HG02943 (cell line): ENCODE measurements around the gene CCL11.

Source experiments
- ATAC-seq: cut with Tn5 transposase; IDR thresholded peaks from one replicate; pipeline ENCODE4 v1.9.1; 2021; ENCODE audit warnings: mild to moderate bottlenecking, low read depth, moderate library complexity; ENCODE audit not compliant: unreplicated experiment

CCL11 gene

DNA sequence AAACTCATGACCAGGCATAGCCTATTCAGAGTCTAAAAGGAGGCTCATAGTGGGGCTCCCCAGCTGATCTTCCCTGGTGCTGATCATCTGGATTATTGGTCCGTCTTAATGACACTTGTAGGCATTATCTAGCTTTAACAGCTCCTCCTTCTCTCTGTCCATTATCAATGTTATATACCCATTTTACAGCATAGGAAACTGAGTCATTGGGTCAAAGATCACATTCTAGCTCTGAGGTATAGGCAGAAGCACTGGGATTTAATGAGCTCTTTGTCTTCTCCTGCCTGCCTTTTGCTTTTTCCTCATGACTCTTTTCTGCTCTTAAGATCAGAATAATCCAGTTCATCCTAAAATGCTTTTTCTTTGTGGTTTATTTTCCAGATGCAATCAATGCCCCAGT, 29.7 kb upstream of the CCL11 start:
- ATAC-seq: no peak

- no peak for ATAC-seq
Observed at GRCh38 chr17:34257299-34257985, 28.1 kb upstream of the CCL11 start.

DNA sequence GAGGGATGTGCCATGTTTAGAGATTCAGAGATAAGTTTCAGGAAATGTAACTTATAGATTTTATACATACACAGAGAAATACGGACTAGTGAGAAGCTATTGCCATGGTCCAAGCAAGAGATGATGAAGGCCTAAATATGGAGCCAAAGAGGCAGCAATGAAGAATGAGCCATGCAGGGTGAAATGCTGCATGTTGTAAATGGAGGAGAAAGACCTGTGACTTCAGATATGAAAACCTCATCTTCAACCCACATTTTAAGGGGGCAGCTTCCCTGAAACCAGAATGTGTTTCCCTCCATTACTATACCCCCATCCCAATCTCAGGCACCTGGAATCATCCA, 27.6 kb upstream of the CCL11 start:
- no peak for ATAC-seq

GRCh38 chr17:34259146-34259545, 26.4 kb upstream of the CCL11 start:
- no peak for ATAC-seq

- no peak for ATAC-seq
Observed at GRCh38 chr17:34260861-34261260, 24.7 kb upstream of the CCL11 start.

- ATAC-seq: no peak
Observed at GRCh38 chr17:34261568-34262337, 23.8 kb upstream of the CCL11 start.

DNA sequence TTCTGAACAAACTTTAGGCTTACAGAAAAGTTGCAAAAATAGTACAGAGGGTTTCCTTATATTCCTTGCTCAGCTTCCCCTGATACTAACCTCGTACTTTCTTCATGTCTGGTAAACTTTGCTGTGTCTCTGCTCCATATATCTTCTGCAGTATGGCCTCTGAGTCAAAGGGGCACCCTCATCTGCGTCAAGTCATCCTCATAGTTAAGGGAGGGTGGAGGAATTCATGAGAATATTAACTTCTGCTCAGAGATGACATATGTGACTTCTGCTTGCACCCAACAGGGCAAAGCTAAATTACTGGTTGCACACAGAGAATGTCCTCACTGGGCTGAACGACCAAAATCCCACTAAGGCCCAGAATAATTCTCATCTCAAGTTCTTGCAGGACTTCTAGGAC, 19.8 kb upstream of the CCL11 start:
- ATAC-seq: no peak

GRCh38 chr17:34269969-34270368, 15.6 kb upstream of the CCL11 start, which contains the start of gene CCL7:
CCL7 (plus strand) TSS chr17:34270221; CDS start chr17:34270291, 70 bp downstream.
- ATAC-seq: no peak

DNA sequence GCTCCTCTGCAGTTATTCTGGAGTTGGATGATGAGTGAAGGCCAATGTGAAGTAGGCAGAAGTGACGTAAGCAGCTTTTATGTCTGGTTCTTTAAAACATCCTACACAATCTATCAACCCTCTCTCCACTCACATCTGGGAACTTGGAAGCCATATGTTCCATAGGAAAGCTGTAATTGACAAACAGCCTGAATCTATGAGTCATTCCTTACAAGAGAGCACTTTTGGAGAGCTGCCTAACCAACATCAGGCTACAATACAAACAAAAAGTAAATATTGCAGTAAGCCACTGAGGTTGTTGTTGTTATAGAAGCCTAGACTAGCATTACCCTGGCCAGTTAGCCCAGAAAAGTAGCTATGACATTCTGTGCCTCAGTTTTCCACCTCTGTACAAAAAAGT, 9.7 kb upstream of the CCL11 start:
- ATAC-seq: no peak

DNA sequence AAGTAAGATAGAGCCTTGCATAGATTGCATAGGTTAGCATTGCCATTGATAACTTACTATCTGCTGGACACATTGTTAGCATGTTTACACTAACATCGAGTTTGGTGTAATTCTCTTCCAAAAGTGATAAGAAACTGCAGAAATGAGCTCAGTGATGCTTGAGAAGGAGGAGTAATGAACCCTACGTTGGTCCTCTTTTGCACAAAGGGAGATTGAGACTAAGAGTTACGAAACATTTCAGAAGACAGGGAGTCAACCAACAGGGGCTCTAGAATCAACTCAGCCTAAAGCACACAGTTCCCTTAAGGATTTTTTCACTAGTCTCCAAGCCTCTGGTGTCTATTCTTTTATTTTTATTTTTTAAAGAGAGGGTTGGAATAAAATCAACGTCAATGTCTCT, 8.7 kb upstream of the CCL11 start:
- ATAC-seq: no peak

DNA sequence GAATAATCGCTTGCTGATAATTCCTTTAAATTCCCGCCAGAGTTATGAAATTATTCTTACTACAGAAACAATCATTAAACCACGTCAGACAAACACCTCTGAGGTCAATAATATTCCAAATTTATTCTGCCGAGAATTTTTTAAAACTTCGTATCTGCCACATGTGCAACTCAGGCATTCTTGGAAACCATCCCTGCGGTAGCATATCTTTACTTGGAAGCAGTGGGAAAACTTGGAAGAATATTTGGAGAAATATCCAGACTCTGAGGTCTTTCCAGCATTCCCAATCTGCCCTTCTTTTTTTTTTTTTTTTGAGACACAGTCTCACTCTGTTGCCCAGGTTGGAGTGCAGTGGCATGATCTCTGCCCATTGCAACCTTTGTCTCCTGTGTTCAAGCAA, 2.0 kb upstream of the CCL11 start:
- no peak for ATAC-seq

DNA sequence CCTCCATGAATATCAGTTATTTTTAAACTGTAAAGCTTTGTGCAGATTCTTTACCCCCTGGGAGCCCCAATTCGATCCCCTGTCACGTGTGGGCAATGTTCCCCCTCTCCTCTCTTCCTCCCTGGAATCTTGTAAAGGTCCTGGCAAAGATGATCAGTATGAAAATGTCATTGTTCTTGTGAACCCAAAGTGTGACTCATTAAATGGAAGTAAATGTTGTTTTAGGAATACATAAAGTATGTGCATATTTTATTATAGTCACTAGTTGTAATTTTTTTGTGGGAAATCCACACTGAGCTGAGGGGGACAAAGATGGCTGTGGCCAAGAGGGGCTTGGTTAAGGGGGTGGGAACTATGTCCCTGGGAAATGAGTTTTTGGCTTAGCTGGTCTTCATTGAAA, 2.3 kb downstream of the CCL11 start:
- no peak for ATAC-seq

DNA sequence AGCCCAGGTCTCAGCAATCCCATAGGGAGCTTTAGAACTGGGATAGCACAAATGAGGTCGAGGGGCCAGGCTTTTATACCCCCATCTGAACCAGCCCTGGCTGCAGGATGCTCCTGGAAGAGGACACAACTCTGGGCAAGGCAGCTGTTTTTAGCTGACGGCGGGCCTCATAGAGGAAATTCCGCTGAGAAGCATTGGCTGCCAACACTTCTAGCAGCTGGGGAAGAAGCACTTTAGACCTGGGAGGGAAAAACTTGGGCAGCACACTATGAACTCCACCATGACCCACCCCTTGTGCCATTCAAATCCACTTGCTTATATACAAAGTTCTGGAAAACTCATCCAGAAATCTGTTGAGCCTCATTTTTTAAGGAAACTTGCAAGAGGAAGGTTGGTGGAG, 5.0 kb downstream of the CCL11 start:
- no peak for ATAC-seq

- ATAC-seq: no peak
Observed at GRCh38 chr17:34291721-34292348, 6.3 kb downstream of the CCL11 start.

DNA sequence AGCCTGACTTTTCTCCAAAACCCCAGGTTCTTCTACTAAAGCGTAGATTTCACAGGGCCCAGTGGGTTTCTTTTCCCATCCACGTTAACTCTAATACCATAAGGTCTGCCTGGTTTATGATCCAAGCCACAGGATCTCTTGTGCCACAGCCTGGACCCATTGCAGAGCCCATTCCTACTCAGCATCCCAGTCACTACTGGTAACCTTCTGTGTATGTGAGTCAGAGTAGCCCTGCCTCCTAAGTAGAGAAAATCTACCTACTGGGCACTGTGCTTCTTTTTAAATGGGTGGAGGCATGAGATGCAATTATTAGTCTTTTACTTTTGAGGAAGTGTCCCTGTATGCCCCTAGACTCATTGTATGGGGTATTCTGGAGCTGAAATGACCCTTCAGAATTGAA, 13.5 kb downstream of the CCL11 start:
- ATAC-seq: no peak

- no peak for ATAC-seq
Observed at GRCh38 chr17:34299956-34300577, 14.5 kb downstream of the CCL11 start.

DNA sequence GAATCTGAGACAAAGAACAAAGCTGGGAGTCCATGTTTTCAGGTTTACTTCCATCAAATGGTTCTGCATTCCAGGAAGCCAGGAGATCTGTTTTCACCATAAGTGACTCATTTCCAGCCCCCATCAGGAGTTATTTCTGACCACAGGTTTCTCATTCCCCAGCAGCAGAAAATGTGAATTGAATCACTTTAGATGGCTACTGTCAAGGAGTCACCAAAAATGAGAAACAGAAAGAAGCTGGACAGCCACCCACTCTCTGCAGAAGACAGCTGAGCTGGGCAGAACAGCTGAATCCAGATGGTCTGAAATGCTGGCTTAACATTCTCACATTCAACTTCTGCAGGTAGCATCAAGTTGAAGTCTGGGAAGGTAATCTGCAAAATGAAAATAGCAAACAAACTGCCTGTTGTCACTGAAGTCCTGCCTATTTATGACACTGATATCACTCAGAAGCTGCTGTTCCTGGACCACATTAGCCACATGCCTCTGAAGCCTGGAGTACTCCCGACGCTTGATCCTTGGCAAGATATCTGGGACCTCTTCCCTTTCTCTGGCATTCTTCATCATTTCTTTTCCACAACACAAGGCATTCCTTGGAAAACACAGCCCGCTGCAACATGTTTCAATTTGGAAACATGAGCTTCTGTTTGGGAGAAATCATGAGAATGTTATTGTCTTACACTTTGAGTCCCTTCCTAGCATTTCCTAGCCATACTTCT, 15.3 kb downstream of the CCL11 start:
- no peak for ATAC-seq

- ATAC-seq: no peak
Observed at GRCh38 chr17:34301986-34302385, 16.4 kb downstream of the CCL11 start.

- ATAC-seq: no peak
Observed at GRCh38 chr17:34302636-34303035, 17.1 kb downstream of the CCL11 start.

DNA sequence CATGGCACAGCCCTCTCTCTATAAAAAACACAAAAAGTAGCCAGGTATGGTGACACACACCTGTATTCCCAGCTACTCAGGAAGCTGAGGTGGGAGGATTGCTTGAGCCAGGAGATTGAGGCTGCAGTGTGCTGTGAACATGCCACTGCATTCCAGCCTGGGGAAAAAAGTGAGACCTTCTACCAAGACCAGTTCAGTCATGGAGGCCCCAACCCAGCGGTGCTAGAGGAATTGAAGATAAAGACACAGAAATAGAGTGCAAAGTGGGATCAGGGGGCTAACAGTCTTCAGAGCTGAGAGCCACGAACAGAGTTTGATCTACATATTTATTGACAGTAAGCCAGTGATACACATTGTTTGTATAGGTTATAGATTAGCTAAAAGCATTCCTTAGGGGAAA, 18.1 kb downstream of the CCL11 start:
- no peak for ATAC-seq

GRCh38 chr17:34305061-34305460, 19.5 kb downstream of the CCL11 start:
- ATAC-seq: no peak
